K562 (cell line): ENCODE results near the gene PILRA. TPM values are rescaled to one million over a fixed set of nuclear protein-coding genes. Genes with fewer than 3 reads are reported as not detected.

Source experiments
- BCLAF1 ChIP-seq, 2 experiments: fragments of 450-650 bp in 1 of 2; IDR thresholded peaks; 2 replicates each; pipeline ENCODE4 v1.6.1; 2011 to 2017; ENCODE audit warnings: low read depth in 2 of 2, antibody characterized with exemption in 1 of 2, borderline replicate concordance in 1 of 2, low read length in 1 of 2, mild to moderate bottlenecking in 1 of 2, mixed read lengths in 1 of 2; ENCODE audit not compliant: control insufficient read depth in 1 of 2
- CC2D1A ChIP-seq: fragments of 450-650 bp; IDR thresholded peaks from 2 replicates; pipeline ENCODE4 v1.6.1; 2017; ENCODE audit warnings: mild to moderate bottlenecking
- EWSR1 ChIP-seq: fragments of 450-650 bp; IDR thresholded peaks from 2 replicates; pipeline ENCODE4 v1.6.1; 2018; ENCODE audit warnings: borderline replicate concordance, mild to moderate bottlenecking, low read depth, moderate library complexity; ENCODE audit not compliant: partially characterized antibody
- MAX ChIP-seq: sonication (generic); formaldehyde crosslinking; IDR thresholded peaks from 2 replicates; pipeline ENCODE4 v1.9.0; 2022; ENCODE audit warnings: mild to moderate bottlenecking, missing genetic modification reagents
- MEIS2 ChIP-seq: fragments of 450-650 bp; IDR thresholded peaks from 2 replicates; pipeline ENCODE4 v1.6.1; 2014; ENCODE audit warnings: mild to moderate bottlenecking; ENCODE audit not compliant: partially characterized antibody
- MITF ChIP-seq: IDR thresholded peaks from 2 replicates; pipeline ENCODE4 v1.6.1; 2014; ENCODE audit warnings: antibody characterized with exemption
- NFIC ChIP-seq: fragments of 450-650 bp; IDR thresholded peaks from 2 replicates; pipeline ENCODE4 v1.6.1; 2017; ENCODE audit warnings: mild to moderate bottlenecking, inconsistent platforms
- POLR2H ChIP-seq: IDR thresholded peaks from 2 replicates; pipeline ENCODE4 v1.6.1; 2016; ENCODE audit warnings: missing genetic modification characterization, low read depth, mild to moderate bottlenecking, control low read depth, missing compliant biosample characterization, moderate library complexity
- TSHZ1 ChIP-seq: fragments of 250-450 bp; sonication (Bioruptor Pico); IDR thresholded peaks from 2 replicates; pipeline ENCODE4 v1.4.0; 2020; ENCODE audit warnings: mild to moderate bottlenecking, moderate library complexity
- XRCC3 ChIP-seq: fragments of 450-650 bp; IDR thresholded peaks from 2 replicates; pipeline ENCODE4 v1.6.1; 2017; ENCODE audit warnings: mild to moderate bottlenecking, moderate library complexity
- ZMIZ1 ChIP-seq, 2 experiments: fragments of 150-350 bp in 1 of 2; IDR thresholded peaks; 2 replicates each; pipeline ENCODE4 v1.6.1; 2012 to 2016; ENCODE audit warnings: low read depth in 2 of 2, low read length in 2 of 2, mild to moderate bottlenecking in 1 of 2, moderate library complexity in 1 of 2
- ZNF324 ChIP-seq: fragments of 250-450 bp; sonication (Bioruptor Pico); IDR thresholded peaks from 2 replicates; pipeline ENCODE4 v1.4.0; 2020; ENCODE audit warnings: mild to moderate bottlenecking
- polyA plus RNA-seq, 8 experiments: library from polyadenylated mRNA; depleted of rRNA in 4 of 8; stranded (reverse) in 5 of 8; unstranded in 3 of 8; fragments of >200 nt; fragmentation: Nextera tagmentation in 2 of 8; fragmentation: Illumina TruSeq in 1 of 8; extraction: Ambion mirVana in 2 of 8; extraction: Trizol in 1 of 8; gene quantifications; 2 replicates each; pipeline versions ENCODE4 v1.2.1 to v1.2.3, GENCODE V29; 2011 to 2014; ENCODE audit warnings: inconsistent platforms in 1 of 8, missing spikeins in 1 of 8
- total RNA-seq, 7 experiments: library from RNA; depleted of rRNA in 6 of 7; stranded (reverse); fragments of >200 nt in 6 of 7; fragmentation: Illumina TruSeq in 2 of 7; extraction: Trizol in 2 of 7; gene quantifications; 2 replicates each; pipeline versions ENCODE4 v1.2.1 to v1.2.3, GENCODE V29; 2011 to 2021; ENCODE audit warnings: low replicate concordance in 1 of 7

The PILRA gene
- total and polyA plus RNA-seq, 9 of the 15 experiments (the other 6 are each of a cell fraction or from before 2014, with no cell fraction given): 0.13 to 1.8 (median 0.62) TPM

- TF ChIP-seq CC2D1A (peak; percentile 78), NFIC (peak; percentile 55), MAX (CRISPR knock-in tag) (peak; percentile 94), POLR2H (tag) (peak; percentile 98), ZNF324 (CRISPR knock-in tag) (no peak), MEIS2 (peak; percentile 78), ZMIZ1 (IDR thresholded peaks at IDR 0.05; ENCODE audit: low read depth in 2 of 2, low read length in 2 of 2) (peak in 1 of 2 experiments; percentile 78; a peak in 2 of 4 replicates), MITF (peak; percentile 70; the same call in 1 of the 2 replicates), TSHZ1 (CRISPR knock-in tag) (no peak), EWSR1 (no peak), XRCC3 (no peak), BCLAF1 (IDR thresholded peaks at IDR 0.05; ENCODE audit: borderline replicate concordance in 1 of 2, control insufficient read depth in 1 of 2, low read depth in 2 of 2, low read length in 1 of 2) (peak in 1 of 2 experiments; percentile 57; a peak in 1 of 4 replicates)
These were observed 55.8 kb downstream of the PILRA start (continued) for GRCh38 chr7:100428967-100429636.
